Ureter (tissue), 1 donor: ENCODE measurements around the gene REPS1. TPM values are rescaled to one million over a fixed set of nuclear protein-coding genes. Genes with fewer than 3 reads are reported as not detected.
"Not testable (repeated sequence)": the region's sequence is repeated elsewhere in the genome, so short reads cannot be mapped to it uniquely, and the experiment has no call there.

Experiments
- DNase-seq: peaks from one replicate; pipeline ENCODE4 v3.0.0-alpha.2; 2020; ENCODE audit warnings: low spot score
- total RNA-seq: library from RNA; stranded (reverse); gene quantifications from one replicate; pipeline ENCODE4 v1.2.4, GENCODE V29; 2023
- donor health status: DM: yes; HTN: yes; CAD: no.

The REPS1 gene
- total RNA-seq, 1 donor from 2014 or later = 89.5 TPM

DNA sequence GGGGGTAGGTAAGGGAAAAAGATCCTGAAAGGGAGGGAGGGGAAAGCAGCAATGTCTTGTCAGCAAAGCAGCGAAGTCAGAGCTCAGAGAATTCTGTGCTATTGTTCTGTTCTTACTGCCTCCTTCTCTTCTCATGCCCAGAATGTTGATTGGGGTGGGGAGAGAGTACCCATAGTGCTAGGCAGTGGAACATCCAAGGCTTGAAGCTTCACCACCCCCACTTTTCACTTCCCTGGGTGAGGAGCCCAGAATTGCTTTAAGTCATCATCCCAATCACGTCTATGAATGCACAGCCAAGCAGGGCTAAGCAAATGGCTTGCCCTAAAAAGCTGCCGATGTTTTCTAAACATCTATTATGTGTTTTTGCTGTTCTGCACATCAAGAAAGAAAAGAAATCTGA, 16.5 kb downstream of the REPS1 start:
- DNase-seq = no peak

- no peak for DNase-seq
These were observed 17.1 kb downstream of the REPS1 start for GRCh38 chr6:138970856-138971425.

- no peak for DNase-seq
These were observed 17.9 kb downstream of the REPS1 start for GRCh38 chr6:138970159-138970558.

- no peak for DNase-seq
These were observed 21.2 kb downstream of the REPS1 start for GRCh38 chr6:138966870-138967269.

GRCh38 chr6:138965971-138966370, 22.1 kb downstream of the REPS1 start:
- no peak for DNase-seq

DNA sequence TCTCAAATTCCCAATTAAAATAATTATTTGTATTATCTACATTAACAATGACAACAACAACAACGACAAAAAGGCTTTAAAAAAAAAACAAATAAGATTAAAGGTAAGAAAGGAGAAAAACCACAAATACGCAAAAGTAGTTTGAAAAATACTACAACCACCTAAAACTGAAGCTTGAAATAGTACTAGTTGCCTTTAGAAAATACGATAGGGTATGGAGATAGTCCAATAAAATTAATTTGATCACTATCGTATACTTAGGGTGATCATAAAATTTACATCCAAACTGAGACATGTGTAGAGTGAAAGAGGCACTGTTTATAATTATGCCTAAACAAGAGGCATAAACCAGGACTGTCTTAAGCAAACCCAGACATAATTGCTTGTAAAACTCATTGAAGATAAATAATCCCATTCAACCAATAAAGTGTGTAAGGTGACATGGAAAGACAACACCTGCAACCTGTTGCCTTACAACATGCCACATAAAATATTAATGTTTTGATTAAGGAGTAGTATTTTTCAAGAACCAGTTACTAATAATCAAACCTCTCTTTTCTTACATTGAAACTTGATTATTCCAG, 22.7 kb downstream of the REPS1 start:
- DNase-seq = no peak

DNA sequence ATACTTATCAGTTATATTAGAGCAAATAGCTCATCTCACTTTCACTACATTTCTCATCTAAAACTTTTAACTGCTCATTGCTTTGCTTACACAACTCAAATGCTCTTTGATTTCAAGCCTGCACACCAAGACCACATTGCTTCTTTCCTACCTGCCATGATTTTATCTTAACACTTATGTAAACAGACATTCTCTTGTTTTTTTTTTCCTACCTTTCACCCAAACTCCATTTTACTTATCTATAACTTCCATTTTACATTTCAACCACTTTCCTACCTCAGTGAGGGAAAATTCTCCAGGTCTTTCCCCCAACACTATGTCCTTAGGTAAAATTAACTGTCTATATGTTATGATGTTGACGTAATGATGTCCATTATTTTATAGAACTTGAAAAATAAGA, 24.0 kb downstream of the REPS1 start:
- no peak for DNase-seq

DNA sequence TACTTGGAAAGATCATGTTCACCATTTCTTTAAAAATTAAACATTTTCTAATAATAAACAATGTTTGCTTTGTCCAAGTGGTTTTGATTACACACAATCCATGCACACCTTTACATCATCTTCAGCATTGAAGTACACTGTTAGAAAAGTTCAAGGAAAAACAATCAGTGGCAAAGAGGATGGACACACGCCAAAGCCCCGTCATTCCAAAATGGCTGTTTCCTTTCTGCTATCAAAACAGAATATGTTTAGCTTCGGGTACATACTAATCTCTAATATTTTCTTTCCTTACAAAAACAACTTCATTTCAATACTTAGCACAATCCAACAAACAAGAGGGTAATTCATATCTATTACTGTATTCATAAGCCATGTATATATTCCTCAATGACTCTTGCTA, 24.5 kb downstream of the REPS1 start:
- no peak for DNase-seq

GRCh38 chr6:138963119-138963518, 24.9 kb downstream of the REPS1 start:
- no peak for DNase-seq

- no peak for DNase-seq
These were observed 28.5 kb downstream of the REPS1 start for GRCh38 chr6:138959521-138959920.

- no peak for DNase-seq
These were observed 29.5 kb downstream of the REPS1 start for GRCh38 chr6:138958595-138958994.

DNA sequence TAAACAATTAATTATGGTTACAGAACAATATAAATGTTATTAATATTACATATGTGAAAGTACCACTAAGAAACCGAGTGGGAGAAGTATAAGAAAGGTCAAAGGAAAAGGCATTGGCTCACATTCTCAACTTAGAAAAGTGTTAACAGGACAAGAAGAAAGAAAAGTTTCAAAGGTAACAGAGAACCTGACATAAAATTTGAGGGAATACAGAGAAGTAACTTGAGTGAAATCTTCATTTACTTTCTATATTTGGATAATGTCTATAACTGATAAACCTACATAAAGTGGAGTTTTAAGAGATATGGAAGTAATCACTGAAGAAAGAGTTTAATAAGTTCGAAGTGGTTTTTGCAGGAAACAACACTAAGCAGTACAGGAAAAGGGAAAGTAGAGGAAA, 30.1 kb downstream of the REPS1 start:
- DNase-seq = no peak

DNA sequence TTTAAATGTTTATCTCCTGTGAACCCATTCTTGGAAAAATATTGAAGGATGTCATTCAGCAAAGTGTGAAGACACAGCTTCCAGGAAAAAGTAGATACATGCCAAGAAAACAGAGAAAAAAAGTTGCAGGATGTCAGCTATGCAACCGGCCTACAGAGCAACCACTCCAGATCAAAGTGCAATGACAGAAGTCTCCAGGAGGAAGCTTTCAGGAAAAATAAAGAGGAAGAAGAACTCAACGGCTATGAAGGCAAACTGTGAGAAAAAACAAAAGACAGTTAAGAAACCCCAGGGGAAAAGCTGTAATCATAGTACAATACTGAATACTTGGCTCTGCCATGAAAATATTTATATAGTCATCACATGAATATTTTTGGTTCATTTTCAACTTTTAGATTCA, 30.6 kb downstream of the REPS1 start:
- DNase-seq = no peak

DNA sequence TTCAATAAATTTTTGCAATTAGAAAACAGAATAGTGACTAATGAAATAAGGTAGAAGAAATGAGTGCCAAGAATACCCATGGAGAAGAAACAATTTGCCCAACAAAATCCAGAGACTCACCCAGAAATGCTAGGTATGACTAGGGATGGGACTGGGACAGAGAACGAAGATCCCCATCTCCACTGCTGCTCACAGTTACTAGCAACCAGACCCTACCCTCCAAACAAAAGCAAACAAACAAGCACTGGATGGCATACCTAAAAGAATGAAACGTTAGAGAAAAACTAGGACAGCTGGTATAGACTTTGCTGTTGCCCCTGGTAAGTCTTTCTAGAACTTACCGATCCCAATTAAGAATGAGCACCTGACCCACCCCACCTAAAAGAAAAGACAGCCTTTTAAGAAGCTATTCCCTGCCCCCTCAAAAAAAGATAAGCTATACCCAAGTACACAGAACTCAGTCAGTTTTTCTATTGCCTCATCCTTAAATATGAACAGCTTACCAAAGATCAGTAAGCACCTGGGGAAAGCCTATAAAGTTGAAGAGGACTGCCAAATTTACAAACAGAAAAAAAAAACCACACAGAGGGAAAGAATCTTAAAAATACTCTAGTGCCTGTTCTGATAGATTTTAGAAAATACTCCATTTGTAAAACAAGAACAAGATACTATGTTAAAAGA, 31.7 kb downstream of the REPS1 start:
- DNase-seq = no peak

- DNase-seq = no peak
These were observed 32.8 kb downstream of the REPS1 start for GRCh38 chr6:138955262-138955661.

DNA sequence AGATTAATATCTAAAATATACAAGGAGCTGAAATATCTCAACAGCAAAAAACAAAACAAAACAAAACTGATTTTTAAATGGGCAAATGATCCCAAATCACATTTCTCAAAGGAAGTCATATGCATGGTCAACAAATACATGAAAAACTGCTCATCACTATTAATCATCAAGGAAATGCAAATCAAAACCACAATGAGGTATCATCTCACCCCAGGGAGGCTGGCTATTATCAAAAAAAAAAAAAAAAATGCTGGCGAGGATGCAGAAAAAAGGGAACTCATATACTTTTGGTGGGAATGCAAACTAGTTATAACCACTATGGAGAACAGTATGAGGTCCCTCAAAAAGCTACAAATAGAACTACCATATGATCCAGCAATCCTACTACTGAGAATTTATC, 34.6 kb downstream of the REPS1 start:
- DNase-seq = no peak

- DNase-seq = no peak
These were observed 39.4 kb downstream of the REPS1 start for GRCh38 chr6:138948546-138949179.

GRCh38 chr6:138948004-138948403, 40.0 kb downstream of the REPS1 start:
- DNase-seq = no peak

GRCh38 chr6:138945354-138945753, 42.7 kb downstream of the REPS1 start:
- no peak for DNase-seq

- DNase-seq = no peak
These were observed 43.6 kb downstream of the REPS1 start for GRCh38 chr6:138944412-138944811.

DNA sequence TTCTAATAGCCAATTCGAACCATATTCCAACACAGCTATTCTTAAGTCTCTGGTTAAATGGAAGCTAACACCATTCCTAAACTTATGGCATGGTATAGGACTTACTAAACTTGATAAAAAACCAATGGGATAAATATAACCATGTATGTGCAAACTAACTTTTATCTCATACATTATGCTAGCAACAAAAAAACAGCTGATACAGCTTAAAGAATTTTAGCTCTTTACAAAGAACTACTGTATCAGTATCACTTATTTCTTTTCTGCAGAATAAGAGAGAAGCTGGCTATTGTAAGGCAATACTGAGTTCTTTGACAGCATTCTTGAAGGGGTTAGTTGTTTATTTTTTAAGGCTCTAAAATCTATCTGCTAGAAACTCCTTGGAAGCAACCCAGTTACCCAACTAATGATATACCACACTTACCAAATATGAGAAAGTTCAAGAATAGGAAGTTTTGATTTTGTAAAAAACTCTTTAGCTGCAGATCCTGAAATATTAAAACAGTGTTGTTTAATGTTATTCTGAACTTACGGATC, 44.9 kb downstream of the REPS1 start:
- DNase-seq = no peak

DNA sequence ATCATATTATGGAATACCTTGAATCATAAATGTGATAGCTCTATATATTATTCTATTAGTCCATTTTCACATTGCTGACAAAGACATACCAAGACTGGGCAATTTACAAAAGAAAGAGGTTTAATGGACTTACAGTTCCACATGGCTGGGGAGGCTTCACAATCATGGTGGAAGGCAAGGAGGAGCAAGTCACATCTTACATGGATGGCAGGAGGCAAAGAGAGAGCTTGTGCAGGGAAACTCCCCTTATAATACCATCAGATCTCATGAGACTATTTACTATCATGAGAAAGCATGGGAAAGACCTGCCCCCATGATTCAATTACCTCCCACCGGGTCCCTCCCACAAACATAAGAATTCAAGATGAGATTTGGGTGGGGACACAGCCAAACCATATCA, 51.2 kb downstream of the REPS1 start:
- DNase-seq = not testable (repeated sequence)

DNA sequence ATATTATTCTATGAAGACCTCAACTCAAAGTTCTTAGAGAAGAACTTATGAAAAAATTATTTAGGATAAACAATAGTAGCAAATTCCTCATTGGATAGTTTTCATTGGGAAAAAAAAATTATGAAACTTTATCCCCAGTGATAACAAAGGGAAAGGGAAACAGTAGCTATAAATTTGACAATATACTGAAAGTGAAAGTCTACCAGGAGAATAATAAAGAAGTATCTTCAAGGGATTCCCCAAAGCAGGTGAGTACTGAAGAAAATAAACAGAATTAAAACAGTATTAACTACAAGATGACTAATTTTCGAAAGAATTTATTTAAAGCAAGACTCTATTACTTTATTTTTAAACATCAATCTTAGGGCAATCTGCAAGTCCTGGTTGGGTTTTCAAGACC, 56.4 kb downstream of the REPS1 start:
- no peak for DNase-seq
